GM19035 (cell line): ENCODE results near the gene HTRA3.

ENCODE experiments used
- ATAC-seq: cut with Tn5 transposase; IDR thresholded peaks from one replicate; pipeline ENCODE4 v1.9.1; 2021; ENCODE audit not compliant: unreplicated experiment

HTRA3 gene

GRCh38 chr4:8322794-8323704, 53.5 kb downstream of the HTRA3 start:
- no peak for ATAC-seq

DNA sequence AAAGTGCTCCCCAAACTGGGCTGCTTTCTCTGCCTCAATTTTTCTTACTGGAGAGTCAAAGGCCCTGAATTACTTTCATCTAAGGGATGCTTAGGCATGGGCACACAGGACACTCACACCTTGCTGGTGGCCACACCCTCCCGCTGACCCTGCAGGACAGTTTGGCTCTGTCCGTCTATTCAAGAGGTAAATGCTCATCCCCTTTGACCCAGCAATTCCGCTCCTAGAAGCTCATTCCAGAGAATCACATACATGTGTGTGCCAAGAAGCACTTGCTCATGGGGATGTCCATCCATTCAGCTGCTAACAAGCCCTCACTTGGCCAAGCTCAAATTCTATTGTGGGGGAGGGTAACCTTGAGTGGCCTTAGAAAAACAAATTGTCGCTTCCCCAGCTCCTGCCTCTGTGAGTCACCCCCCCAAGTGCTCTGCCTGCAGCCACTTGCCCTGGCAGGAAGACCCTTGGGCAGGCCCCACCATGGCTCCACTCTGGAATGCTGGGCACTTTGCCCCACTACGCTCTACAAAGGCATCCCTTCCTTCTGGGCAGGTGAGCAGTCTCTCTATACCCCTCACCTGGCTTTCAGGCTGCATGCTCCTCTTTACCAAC, 54.5 kb downstream of the HTRA3 start:
- ATAC-seq, result no peak

GRCh38 chr4:8324640-8325239, 55.2 kb downstream of the HTRA3 start:
- no peak for ATAC-seq

GRCh38 chr4:8325291-8325973, 55.9 kb downstream of the HTRA3 start:
- ATAC-seq, result no peak

GRCh38 chr4:8326206-8326605, 56.7 kb downstream of the HTRA3 start:
- no peak for ATAC-seq

DNA sequence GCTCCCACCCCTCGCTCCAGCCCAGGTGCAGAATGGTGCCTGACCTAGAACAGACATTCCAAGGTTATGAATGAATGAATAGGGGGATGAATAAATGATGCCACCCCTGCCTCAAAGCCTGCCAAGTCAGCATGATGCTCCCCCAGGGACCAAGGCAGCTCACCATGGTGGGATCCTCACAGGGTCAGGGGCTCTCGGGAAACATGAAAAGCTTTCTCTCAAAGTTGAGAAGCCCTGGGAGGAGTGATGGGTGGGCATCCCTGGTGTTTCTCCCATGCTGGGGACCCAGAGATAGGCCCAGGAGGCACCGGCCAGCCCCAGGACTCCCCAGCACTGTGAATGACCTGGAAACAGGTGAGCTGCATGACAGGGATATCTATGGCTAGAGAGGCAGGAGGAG, 58.9 kb downstream of the HTRA3 start:
- no peak for ATAC-seq

- ATAC-seq, result no peak
Observed at GRCh38 chr4:8328866-8329559, 59.5 kb downstream of the HTRA3 start.

- ATAC-seq, result no peak
Observed at GRCh38 chr4:8329560-8329858, 60.0 kb downstream of the HTRA3 start.

- no peak for ATAC-seq
Observed at GRCh38 chr4:8329859-8330761, 60.6 kb downstream of the HTRA3 start.

DNA sequence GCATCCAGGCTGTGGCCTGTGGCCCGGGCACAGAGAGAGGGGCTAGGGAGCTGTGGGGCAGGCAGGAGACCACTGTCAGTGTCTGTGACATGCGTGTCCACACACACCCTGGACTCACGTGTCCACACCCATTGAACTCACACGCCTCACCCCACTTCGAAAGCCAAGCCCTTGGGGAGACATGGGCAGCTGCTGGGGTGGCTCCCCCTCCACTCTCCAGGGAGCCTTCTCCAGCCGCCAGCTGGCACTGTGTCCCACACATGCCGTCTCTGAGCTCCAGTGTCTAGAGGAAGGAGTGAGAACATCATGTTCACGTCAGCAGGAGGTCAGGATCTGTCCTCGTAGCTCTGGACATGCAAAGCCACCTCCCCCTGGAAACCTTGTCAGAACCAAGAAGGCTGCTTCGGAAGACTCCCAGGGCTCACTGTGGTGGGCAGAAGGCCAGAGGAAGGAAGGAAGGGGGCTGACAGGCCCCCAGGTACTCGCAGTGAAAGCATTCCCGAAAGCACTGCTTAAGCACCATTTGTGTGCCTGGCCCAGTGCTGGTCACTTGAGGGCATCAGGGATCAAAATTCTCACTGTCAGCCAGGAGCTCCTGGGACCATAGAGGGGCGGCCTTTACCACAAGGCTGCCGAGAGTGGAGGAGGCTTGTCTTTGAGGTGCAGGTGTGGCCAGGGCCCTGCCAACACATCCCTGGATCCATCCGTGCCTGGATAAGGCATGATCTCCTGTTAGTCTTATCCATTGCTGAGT, 61.4 kb downstream of the HTRA3 start:
- ATAC-seq, result no peak

DNA sequence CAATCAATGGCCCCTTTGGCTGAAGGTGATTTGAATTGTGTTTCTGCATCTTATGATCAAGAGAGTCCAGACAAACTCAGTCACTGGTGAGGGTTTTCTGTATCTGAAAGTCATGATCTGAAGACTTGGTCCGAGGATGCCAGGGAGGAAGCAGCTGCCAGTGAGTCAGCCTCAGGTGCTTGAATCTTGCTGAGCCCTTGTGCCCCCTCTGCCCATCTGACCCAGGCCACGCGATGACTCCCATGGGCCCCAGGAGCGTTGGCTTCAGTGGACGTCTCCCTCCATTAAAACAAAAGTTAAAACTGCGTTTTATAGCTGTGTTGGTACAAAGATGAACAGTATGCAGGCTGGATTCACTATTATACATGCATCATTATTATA, 62.0 kb downstream of the HTRA3 start:
- no peak for ATAC-seq

- ATAC-seq, result no peak
Observed at GRCh38 chr4:8332038-8332857, 62.7 kb downstream of the HTRA3 start.

DNA sequence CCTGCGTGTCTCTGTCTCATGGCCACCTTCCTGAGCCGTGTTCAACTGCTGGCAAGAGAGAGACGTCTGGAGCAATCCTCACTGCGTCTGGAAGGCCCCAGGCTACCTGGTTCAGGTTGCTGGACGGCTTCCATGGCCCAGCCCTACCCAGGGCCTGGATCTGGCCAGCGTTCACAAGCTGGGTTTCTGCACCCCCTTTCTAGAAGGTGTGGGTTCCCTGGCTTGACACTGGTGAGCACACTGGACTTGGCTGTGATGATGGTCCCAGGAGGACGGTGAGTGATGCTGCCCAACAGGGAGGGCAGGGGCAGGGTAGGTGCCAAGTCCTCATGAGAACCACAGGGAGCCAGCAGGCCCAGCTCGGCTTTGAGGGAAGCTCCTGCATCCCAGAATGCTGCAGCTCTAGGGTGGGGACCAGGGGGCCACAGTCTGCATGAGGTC, 63.4 kb downstream of the HTRA3 start:
- no peak for ATAC-seq

DNA sequence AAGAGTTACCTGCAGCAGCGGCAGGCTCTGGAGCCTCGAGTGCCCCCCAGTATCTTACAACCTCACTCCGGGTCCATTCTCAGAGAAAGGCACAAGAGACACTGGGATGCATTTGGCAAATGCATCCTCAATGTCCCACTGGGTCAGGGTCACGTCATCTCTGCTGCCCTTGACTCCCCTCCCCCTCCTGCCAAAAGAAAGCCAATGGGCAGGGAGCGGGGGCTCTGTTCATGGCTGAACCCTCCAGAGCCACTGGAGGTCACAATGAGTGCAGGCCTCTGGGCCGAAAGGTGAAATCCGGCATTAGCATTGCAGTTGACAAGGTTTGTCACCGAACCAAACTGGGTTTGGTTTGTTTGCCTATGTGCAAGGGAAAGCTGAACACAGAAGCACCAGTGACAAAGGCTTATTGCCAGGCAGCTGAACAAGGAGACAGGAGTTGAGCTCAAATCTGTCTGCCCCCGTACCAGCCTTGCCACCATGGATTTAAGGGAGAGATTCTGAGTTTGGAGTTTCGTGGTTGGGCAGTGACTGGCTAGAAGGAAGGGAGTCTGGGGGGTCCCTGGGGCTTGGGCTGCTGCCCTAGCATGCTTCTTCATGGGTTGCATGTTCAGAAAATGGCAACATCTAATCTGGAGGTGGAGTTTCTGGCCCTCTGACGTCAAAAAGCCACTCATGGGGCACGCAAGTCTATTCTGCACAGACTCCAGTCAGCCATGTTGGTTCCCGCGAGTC, 64.3 kb downstream of the HTRA3 start:
- ATAC-seq, result no peak

- ATAC-seq, result no peak
Observed at GRCh38 chr4:8334786-8335460, 65.4 kb downstream of the HTRA3 start.

- no peak for ATAC-seq
Observed at GRCh38 chr4:8335848-8336247, 66.3 kb downstream of the HTRA3 start.

- ATAC-seq, result no peak
Observed at GRCh38 chr4:8336412-8337075, 67.0 kb downstream of the HTRA3 start.
